NCI-H128 (cell line): ENCODE data around the gene BRAP.
"Not testable (repeated sequence)": the region's sequence is repeated elsewhere in the genome, so short reads cannot be mapped to it uniquely, and the experiment has no call there.

Experiments used
- DNase-seq: peaks from one replicate; lab custom pipeline; 2025; ENCODE audit not compliant: unreplicated experiment; lab: John Stamatoyannopoulos, UW

BRAP gene

DNA sequence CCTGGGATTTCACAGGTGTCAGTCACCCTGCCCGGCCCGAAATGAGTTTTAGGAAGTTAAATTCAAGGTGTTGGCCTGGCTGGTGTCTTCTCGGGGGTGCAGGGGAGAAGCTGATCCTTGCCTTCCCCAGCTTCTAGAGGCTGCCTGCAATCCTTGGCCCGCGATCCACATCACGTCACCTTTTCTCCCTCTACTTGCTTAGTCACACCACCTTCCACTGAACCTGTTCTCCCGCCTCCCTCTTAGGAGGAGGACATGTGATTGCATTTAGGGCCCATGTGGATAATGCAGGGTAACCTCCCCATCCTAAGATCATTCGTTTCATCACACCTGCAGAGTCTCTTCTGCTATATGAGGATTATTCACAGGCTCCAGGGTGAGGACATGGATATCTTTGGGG is 61.2 kb downstream of the BRAP start:
- DNase-seq, result no peak

DNA sequence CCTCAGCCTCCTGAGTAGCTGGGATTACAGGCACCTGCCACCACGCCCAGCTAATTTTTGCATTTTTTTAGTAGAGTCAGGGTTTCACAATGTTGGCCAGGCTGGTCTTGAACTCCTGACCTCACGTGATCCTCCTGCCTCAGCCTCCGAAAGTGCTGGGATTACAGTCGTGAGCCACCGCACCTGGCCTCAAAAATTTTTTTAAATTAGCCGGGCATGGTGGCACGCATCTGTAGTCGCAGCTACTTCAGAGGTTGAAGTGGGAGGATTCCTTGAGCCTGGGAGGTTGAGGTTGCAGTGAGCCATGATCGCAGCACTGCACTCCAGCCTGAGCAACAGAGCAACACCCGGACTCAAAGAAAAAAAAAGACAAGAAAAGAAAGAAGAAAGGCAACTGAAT is 67.9 kb downstream of the BRAP start:
- not testable (repeated sequence) for DNase-seq

DNA sequence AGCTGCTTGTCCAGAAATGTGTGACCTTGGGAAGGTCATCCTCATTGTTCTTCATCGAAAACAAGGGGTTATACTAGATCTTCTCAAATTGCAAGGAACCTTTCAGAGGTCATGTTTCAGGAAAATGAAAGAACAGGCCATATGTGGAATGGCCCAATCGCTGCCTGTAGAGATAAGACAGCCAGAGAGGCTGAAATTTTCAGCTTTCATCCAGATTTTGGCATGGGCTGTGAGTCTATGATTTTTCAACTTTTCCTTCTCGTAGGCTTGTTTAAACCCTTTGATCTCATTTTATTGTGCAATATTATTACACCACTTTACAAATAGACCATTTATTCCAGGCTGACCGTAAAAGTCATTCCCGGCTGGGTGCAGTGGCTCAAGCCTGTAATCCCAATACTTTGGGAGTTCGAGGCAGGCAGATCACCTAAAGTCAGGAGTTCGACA is 69.6 kb downstream of the BRAP start:
- no peak for DNase-seq

DNA sequence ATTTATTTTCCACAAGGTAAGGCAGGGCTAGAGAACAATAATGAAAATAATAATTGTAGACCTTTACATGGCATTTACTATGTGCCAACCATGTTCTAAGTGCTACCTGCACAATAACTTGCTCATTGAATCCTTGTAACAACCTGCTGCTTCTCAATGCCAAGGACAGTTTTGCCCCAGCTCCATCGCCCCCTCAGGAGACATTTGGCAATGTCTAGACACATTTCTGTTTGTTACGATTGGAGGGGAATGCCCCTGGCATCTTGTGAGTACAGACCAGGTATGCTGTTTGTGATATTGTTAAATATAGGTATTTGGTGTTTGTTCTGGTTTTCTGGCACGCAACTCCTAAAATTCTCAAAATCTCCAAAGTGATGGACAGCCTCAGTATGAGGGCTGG is 78.5 kb downstream of the BRAP start:
- no peak for DNase-seq

DNA sequence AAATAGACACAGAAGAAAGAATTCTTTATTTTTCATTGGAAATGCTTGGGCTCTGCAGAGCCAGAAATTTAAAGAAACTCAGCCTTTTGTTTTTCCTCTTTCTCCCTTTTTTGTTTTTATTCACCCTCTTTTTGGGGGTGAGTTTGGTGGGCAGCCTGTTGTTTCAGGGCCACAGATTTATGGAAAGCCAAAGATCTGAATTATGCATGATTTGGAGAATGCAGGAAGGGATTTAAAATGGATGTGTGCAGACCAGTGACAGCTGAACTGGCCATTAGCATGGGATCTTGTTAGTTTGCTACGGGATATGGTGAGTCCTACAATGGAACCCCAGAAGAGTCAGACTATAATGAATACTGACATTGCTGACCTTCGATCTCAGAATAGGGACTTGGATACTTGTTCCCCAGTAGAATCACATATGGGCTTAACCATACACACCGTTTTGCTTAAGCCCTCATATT is 79.0 kb downstream of the BRAP start:
- DNase-seq, result no peak

DNA sequence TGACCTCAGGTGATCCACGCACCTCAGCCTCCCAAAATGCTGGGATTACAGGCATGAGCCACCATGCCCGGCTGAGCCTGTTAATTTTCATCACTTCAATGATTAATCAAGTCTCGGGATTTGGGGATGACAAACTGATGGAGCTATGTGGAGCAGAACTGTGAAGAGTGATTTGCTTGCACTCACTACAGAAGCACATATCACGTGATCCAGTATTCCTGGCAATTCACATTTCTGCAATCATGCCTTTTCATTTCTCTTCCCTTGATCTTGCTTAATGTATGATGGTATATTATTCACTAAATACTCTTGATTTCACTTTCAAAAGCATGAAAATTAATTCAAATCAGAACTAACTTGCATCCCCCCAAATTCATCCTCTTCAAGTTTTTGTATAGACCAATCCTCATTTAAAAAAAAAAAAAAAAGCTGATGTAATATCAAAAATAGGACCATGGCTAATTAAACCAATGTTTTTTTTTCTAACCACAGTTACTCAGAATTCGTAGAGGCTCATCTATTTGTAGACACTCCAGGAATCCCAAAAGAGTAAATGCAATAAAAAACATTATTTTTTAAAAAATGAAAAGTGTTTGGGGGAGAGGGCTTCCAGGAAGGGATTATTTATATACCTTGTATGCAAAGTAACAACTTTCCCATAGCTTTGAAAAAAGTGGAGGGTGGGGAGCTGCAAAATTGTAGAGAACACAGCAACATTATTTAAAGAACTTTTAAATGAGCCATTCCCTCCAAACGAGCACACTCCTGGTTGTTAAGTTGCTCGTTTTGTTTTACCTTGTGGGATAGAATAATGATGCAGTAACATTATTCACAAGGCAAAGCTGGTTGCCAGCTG is 79.6 kb downstream of the BRAP start:
- no peak for DNase-seq

DNA sequence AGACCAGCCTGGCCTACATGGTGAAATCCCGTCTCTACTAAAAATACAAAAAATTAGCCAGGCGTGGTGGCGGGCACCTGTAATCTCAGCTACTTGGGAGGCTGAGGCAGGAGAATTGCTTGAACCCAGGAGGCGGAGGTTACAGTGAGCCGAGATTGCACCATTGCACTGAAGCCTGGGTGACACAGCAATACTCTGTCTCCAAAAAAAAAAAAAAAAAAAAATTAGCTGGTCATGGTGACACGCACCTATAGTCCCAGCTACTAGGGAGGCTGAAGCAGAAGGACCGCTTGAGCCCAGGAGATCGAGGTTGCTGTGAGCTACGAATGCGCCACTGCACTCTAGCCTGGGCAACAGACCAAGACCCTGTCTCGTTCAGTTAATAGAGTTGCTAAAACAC is 82.9 kb downstream of the BRAP start:
- not testable (repeated sequence) for DNase-seq

DNA sequence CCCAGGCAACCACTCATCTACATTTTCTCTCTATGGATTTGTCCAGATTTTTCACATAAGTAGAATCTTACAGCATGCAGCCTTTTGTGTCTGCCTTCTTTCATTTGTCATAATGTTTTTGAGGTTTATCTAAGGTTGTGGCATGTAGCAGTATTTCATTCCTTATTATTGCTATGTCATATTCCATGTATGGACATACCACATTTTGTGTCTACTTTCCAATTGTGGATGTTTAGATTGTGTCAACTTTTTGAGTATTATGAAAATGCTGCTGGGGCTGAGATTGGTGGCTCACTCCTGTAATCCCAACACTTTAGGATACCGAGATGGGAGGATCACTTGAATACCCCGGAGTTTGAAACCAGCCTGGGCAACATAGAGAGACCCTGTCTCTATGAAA is 83.4 kb downstream of the BRAP start:
- DNase-seq, result no peak

DNA sequence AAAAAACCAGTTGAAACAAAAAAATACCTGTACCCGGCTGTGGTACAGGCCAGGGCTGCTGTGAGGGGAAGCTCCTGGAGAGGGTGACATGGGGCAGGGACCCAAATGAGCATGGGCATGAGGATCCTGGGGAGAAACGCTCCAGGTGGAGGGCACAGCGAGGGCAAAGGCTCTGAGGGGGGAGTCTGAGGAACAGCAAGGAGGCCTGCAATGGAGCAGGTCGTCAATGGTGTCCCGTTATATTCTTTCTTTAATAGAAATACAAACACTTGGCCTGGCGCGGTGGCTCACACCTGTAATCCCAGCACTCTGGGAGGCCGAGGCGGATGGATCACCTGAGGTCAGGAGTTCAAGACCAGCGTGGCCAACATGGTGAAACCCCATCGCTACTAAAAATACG is 84.8 kb downstream of the BRAP start:
- not testable (repeated sequence) for DNase-seq

DNA sequence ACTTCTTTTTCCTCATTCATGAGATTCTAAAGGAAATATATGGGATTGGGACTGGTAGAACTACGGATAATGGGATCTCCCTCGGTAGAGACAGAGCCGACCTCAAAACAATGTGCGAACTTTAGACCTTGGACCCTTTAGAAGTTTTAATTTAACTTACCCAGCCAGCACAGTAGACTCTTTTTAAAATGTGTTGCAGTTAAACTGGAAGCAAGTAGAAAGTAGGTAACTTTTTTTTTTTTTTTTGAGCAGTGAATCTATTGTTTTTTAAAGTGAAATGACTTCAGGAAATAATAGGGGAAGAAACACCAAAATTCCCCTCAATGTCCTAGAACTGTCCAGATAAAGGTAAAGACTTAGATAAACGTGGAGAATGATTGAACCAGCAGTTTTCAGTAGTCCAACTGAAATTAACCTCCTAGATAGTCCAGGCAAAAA is 85.5 kb downstream of the BRAP start:
- DNase-seq, result no peak

DNA sequence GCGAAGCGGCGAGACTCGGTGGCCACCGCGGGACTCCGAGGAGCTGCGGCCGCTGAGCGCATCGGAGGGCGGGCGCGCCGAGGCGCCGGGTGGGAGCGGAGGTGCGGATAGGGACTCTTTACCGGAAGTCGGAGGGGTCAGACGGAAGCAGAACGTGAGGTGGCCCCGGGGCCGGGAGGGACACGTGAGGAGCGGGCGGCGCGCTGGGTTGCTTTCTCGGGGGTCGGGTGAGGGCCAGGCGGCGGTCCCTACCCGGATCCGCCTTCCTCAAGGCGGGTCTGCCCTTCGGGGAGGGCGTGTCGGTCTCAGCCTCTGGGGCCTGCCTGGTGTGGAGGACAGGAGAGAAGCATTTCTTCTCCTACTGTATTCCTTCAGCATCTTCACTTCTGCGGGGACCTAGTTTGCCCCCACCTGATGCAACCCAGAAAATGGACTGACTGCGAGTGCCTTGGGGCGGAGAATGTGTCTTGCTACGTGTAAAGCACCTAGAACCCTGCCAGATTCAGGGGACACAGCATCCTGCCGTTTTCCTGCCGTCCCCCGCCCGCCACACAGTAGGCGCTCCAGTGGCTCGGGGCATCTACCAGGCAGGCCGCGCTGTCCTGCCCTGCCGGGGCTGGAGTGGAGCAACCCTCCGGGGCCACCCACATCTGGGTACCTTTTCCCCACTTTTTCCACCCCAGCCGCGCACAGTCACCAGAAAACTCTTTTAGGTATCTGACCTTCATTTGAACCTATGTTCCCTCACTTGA is 86.1 kb downstream of the BRAP start:
- peak; percentile 72 for DNase-seq

DNA sequence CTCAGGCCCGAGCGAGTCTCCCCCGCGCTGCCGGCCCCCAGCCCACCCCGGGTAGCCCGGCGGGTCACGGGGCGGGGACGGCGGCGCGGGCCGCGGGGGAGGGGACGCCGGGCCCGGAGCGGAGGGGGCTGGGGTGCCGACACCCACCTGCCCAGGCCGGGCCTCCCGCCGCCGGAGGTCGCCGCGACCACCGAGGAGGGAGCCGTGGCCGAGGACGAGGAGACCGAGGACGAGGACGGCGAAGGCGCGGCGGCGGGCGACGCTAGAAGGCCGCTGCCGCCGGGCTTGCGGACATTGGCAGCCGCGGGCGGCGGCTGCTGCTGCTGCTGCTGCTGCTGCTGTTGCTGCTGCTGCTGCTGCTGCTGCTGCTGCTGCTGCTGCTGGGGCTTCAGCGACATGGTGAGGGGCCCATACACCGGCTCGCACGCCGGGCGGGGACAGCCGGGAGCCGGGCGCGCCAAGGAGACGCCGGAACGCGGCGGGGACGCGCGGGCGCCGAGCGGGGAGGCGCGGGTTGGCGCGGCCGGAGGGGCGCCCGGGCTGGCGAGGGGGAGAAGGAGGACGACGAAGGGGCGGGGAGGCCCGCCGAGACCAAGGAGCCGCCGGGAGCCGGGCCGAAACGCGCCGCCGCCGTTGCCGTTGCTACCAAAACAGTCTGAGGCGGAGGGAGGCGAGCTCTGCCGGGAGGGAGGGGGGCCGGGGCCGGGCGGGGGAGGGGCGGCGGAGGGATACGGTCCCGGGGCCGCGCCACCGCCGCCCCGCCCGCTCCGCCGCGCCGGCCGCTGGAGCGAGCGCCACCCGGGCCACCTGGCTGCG is 86.9 kb downstream of the BRAP start, which contains the start of gene ATXN2:
Gene ATXN2, minus strand, starts transcription at position 679 of the 816 bp plus-strand sequence. Its CDS starts 281 bp downstream, at position 398.
- DNase-seq, result no peak

DNA sequence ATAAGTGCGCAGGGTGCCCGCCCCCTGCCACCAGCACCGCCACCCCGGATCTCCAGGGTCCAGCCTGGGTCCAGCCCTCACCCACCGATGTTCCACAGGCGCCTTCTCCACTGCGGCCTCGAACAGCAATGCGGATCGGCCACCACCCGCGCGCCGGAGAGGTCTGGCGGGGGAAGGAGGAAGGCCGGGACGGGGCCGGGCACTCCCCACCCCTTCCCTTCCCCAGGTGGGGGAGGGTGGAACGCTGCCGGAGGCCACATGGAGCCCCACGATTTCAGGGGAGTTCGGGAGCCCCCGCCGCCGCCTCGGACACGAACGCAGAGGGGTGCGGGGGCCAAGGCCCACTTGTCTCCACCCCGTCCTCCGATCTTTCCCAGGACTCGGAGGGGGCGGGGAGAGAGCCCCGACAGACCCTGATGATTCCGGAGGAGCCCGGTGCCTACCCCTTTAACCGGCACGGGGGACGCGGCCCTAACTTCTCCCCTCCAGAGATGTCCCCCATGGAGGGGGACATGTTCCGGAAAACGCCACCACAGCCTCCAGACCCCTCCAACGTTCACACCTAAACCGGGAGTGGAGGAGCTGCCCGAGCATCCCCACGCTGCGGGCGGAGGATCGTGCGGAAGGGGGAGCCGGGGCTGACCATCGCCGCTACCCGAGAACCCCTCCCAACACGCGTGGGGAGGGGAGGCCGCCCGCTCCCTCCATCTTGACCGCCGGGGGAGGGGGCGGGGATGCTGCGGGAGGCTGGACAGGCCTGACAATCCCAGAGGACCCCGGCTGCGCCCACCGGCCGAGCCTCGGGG is 87.7 kb downstream of the BRAP start:
- DNase-seq, result no peak

DNA sequence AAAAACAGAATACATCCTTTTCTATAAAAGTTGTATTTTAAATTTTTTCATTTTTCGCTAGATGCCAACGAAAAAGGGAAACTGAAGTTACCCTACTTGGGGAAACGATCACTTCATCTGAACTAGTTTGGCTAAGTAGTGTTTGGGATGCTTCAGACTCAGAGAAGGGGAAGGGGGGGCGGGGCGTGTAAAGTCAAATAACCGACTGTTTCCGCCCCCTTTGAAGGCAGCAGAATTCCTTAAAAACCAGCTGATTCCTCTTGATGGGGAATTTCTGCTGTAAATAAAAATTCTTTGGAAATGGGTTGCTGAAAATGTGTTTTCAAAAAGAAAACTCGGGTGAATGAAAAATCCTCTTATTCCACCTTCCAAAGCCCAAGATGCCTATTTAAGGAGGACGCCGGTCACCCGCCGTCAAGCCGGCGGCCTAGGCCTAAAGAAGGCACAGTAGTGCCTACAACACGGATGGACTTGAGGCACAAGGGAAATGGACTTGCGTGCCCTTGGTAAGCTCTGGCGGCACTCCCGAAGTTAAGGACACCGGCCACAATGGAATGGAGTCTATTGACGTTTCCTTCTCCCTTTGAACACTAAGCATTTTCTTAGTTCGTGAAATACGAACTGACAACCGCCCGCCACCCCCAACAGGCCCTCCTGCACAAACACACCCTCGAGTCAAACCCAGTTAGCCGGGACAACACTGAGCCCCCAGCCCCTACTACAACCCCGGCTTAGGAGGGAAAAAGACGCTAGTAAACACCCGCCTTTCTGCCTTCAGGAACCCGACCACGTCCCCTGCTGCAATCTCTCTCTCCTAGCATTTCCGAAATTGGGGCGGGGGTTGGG is 88.5 kb downstream of the BRAP start:
- no peak for DNase-seq

DNA sequence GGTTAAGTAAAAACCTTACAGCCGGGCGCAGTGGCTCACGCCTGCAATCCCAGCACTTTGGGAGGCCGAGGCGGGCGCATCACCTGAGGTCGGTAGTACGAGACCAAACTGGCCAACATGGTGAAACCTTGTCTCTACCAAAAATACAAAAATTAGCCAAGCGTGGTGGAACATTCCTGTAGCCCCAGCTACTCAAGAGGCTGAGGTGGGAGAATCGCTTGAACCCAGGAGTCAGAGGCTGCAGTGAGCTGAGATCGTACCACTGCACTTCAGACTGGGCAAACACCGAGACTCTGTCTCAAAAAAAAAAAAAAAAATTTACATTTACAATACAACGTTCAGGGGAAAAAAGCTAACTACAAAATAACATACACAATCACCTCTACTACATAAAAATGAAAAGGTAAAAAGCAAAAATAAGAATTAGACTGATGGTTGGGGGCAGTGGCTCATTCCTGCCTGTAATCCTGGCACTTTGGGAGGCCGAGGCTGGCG is 90.4 kb downstream of the BRAP start:
- DNase-seq, result not testable (repeated sequence)
